GM23248 (cell line): ENCODE data around the gene THEM4. TPM values are rescaled to one million over a fixed set of nuclear protein-coding genes. Genes with fewer than 3 reads are reported as not detected.

Experiments
- DNase-seq: peaks from one replicate; pipeline ENCODE4 v3.0.0-alpha.2; 2015
- H2AFZ ChIP-seq: fragments of 200-600 bp; sonication (generic); 2 replicates; pipeline ENCODE4 v1.6.1; 2016; ENCODE audit warnings: antibody characterized with exemption
- H3F3A ChIP-seq: fragments of 200-600 bp; sonication (generic); 2 replicates; pipeline ENCODE4 v1.6.1; 2016; ENCODE audit warnings: mild to moderate bottlenecking, antibody characterized with exemption, mixed run types; ENCODE audit not compliant: insufficient read depth
- H3K27ac ChIP-seq: fragments of 200-600 bp; sonication (generic); 2 replicates; pipeline ENCODE4 v1.5.1; 2016; ENCODE audit warnings: mild to moderate bottlenecking
- H3K27me3 ChIP-seq: fragments of 200-600 bp; sonication (generic); replicated peaks from 2 replicates; pipeline ENCODE4 v1.6.1; 2016; ENCODE audit warnings: mild to moderate bottlenecking; ENCODE audit not compliant: insufficient read depth
- H3K36me3 ChIP-seq: fragments of 200-600 bp; sonication (generic); 2 replicates; pipeline ENCODE4 v1.6.1; 2016; ENCODE audit warnings: low read depth, mild to moderate bottlenecking
- H3K4me1 ChIP-seq: fragments of 200-600 bp; sonication (generic); 2 replicates; pipeline ENCODE4 v1.6.1; 2016; ENCODE audit warnings: mild to moderate bottlenecking; ENCODE audit not compliant: insufficient read depth
- H3K4me2 ChIP-seq: fragments of 200-600 bp; sonication (generic); one replicate; pipeline ENCODE4 v1.6.1; 2016; ENCODE audit warnings: mild to moderate bottlenecking; ENCODE audit not compliant: unreplicated experiment
- H3K4me3 ChIP-seq: fragments of 200-600 bp; sonication (generic); 2 replicates; pipeline ENCODE4 v1.5.1; 2016; ENCODE audit warnings: mild to moderate bottlenecking
- H3K79me2 ChIP-seq: fragments of 200-600 bp; sonication (generic); 2 replicates; pipeline ENCODE4 v1.6.1; 2016; ENCODE audit warnings: mild to moderate bottlenecking; ENCODE audit not compliant: insufficient read depth
- H3K9ac ChIP-seq: fragments of 200-600 bp; sonication (generic); 2 replicates; pipeline ENCODE4 v1.6.1; 2016; ENCODE audit warnings: mild to moderate bottlenecking
- H3K9me2 ChIP-seq: fragments of 200-600 bp; sonication (generic); 2 replicates; pipeline ENCODE4 v1.6.1; 2016; ENCODE audit warnings: mixed run types, mild to moderate bottlenecking, moderate library complexity; ENCODE audit not compliant: insufficient read depth
- H3K9me3 ChIP-seq: fragments of 200-600 bp; sonication (generic); one replicate; pipeline ENCODE4 v1.6.1; 2017; ENCODE audit warnings: low read depth
- H4K20me1 ChIP-seq: fragments of 200-600 bp; sonication (generic); 2 replicates; pipeline ENCODE4 v1.6.0; 2016; ENCODE audit not compliant: insufficient read depth
- EZH2 ChIP-seq: fragments of 200-600 bp; sonication (generic); IDR thresholded peaks from 2 replicates; pipeline ENCODE4 v1.6.1; 2018; ENCODE audit warnings: antibody characterized with exemption, mild to moderate bottlenecking; ENCODE audit not compliant: insufficient read depth, poor library complexity, severe bottlenecking
- EZH2phosphoT487 ChIP-seq: fragments of 200-600 bp; sonication (generic); IDR thresholded peaks from 2 replicates; pipeline ENCODE4 v1.6.1; 2018; ENCODE audit warnings: antibody characterized with exemption, moderate library complexity, mild to moderate bottlenecking, low read depth; ENCODE audit not compliant: insufficient read depth
- WGBS, 2 experiments: methylation state at CpG; one replicate each; pipeline ENCODE4 v1.1.6; 2015 to 2017; ENCODE audit warnings: low lambda C conversion rate in 2 of 2, low coverage in 1 of 2; ENCODE audit errors: missing lambda C conversion rate in 2 of 2; 5-methylcytosine and 5-hydroxymethylcytosine counted together
- in situ Hi-C: fragments of 300-500 bp; cut with MboI; formaldehyde crosslinking; loops from 2 replicates; pipeline ENCODE4 v1.15.0; 2020
- polyA plus RNA-seq: library from polyadenylated mRNA; unstranded; fragments of >200 nt; fragmentation: Nextera tagmentation; extraction: Ambion mirVana; gene quantifications from 2 replicates; pipeline ENCODE4 v1.2.1, GENCODE V29; 2016
- total RNA-seq: library from RNA; depleted of rRNA; stranded (reverse); fragments of >200 nt; shearing (Covaris generic); gene quantifications from 2 replicates; pipeline ENCODE4 v1.2.3, GENCODE V29; 2014; rRNA removed

Gene THEM4
- total RNA-seq (10.0 and 14.6 TPM in 2 replicates), polyA plus RNA-seq (17.9 and 19.0 TPM in 2 replicates)

DNA sequence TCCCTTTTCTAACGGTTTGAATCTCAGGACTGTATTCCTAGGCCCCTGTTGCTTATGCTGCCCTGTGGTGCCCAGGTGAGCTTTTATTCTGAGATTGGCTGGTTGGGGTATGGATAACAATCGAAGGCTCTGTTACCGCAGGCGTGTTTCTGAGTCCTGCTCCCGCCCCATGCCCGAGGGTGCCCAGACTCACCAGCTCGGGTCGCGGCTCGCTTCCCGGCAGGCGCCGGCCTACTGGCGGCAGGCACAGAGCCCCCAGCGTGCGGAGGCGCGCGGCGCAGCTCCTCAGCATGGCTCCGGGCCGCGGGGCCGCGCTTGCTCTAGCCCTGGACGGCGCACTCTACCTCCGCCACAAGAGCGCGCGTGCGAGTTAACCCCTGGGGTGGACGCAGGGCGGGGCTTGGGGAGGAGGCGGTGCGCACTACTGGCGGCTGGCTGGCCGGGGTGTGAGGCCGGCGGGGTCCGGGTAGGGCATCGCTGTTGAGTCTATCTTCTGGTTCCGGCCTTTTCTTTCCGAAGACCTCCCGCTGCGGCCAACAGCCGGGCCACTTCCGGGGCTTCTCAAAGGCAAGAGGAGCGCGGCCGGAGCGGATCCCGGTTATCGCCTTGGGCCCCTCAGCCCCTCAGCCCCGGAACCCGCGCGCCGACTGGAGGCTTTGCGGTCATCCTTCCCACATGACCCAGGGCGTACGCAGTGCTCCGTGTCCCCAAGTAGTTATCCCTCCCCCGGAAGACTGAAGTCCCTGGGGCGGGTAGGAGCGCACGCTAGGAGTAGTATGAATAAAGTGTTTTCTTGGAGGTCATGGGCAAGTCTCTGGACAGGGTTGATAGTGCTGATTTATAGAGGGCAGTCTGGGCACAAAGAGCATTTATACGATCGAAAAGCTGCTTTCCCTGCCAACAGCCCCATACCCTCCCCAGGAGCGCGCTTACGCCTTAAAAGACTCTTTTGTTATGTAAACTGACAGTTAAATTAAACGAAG, at the start of gene THEM4:
THEM4 (minus strand) TSS at position 345 of the 983 bp plus-strand sequence; CDS start at position 292, 53 bp downstream.
- Histone ChIP-seq H3F3A (peaks cover 12% of the 10 kb centered on the region; the same call in 1 of the 2 replicates), H3K27ac (peak within 1 kb of the TSS; percentile 74), H3K4me2 (peak within 1 kb of the TSS; percentile 82), H2AFZ (peak within 1 kb of the TSS; percentile 88), H3K79me2 (peaks cover 16% of the 10 kb centered on the region), H3K27me3 (no peaks in the 10 kb centered on the region), H3K4me1 (peaks cover 15% of the 10 kb centered on the region; the same call in 1 of the 2 replicates), H3K4me3 (peak within 1 kb of the TSS; percentile 78), H3K9me3 (no peaks in the 10 kb centered on the region), H3K36me3 (0 out of 2 replicates have a peak, but pooled peaks cover 3% of the 10 kb centered on the region), H3K9me2 (no peaks in the 10 kb centered on the region), H4K20me1 (no peaks in the 10 kb centered on the region), H3K9ac (peak within 1 kb of the TSS; percentile 89)
- in situ Hi-C loops = no loop called here
- no peak for TF ChIP-seq EZH2phosphoT487
- no peak for TF ChIP-seq EZH2
- WGBS, 2 experiments = 4 to 5% methylated on average over 55 to 73 of the region's 73 CpGs
- DNase-seq = peak; percentile 99

DNA sequence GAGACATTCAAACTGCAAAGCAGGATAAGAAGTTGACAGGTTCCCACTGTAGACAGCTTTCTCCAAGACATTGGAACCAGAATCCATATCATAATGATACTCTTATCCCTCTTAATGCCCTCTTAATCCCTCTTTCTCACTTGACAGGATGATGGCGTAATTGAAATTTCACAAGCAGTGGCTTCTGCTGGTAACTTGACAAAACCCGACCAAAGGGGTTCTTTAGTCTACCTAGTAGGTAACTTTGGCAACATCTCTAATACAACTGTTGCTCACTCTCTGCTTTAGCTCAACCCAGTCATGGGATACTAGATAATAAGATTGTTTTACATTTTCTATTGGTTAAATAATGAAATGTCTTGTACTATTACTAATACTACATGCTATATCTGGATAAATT, 49.6 kb upstream of the THEM4 start:
- 93 to 100% methylated on average over 2 of the region's 2 CpGs for WGBS, 2 experiments
- TF ChIP-seq EZH2 = no peak
- no peaks in the 10 kb centered on the region for H3K9me2 ChIP-seq
- no peaks in the 10 kb centered on the region for H3K27me3 ChIP-seq
- H4K20me1 ChIP-seq = no peaks in the 10 kb centered on the region
- no peaks in the 10 kb centered on the region for H3K9me3 ChIP-seq
- no peaks in the 10 kb centered on the region for H3K4me1 ChIP-seq
- DNase-seq = no peak
- in situ Hi-C loops = no loop called here
- no peak overlapping the region for H3K4me2 ChIP-seq
- no peaks in the 10 kb centered on the region for H3F3A ChIP-seq
- no peak overlapping the region for H3K27ac ChIP-seq
- no peak overlapping the region for H3K9ac ChIP-seq
- H2AFZ ChIP-seq = no peak overlapping the region
- no peaks in the 10 kb centered on the region for H3K36me3 ChIP-seq
- no peaks in the 10 kb centered on the region for H3K79me2 ChIP-seq
- H3K4me3 ChIP-seq = no peak overlapping the region

DNA sequence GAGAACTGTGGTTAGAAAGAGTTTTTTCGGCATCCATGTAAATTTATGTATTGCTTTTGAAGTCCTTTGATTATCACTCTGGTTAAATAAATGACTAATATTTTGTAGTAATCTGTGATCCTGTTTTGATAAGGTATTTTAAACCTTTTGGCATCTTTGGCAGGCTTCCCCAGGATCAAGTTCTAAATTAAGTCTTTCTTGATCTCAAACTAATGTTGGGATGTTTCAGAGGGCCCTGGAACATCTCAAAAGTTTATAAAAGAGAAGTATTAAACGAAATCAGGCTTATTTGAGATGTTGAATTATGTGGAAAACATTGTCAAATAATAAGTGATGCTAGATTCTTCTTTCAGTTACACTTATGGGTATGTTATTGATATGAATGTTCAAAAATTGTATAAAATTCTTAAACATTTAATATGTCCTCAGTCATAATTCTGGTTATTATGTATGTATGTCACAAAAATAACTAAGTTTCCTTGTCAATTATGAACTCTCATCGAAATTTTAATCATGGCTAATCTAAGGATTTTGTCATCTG, 47.7 kb upstream of the THEM4 start:
- no peaks in the 10 kb centered on the region for H3K4me1 ChIP-seq
- H3K9ac ChIP-seq = no peak overlapping the region
- H3K9me2 ChIP-seq = no peaks in the 10 kb centered on the region
- no peak overlapping the region for H3K4me3 ChIP-seq
- no peaks in the 10 kb centered on the region for H3K36me3 ChIP-seq
- no peak overlapping the region for H3K27ac ChIP-seq
- no peaks in the 10 kb centered on the region for H3K27me3 ChIP-seq
- DNase-seq = no peak
- H4K20me1 ChIP-seq = no peaks in the 10 kb centered on the region
- TF ChIP-seq EZH2 (no peak), EZH2phosphoT487 (no peak)
- WGBS, 2 experiments = 77% methylated on average over 3 of the region's 3 CpGs
- no peaks in the 10 kb centered on the region for H3K9me3 ChIP-seq
- H3K79me2 ChIP-seq = no peaks in the 10 kb centered on the region
- in situ Hi-C loops = no loop called here
- no peak overlapping the region for H3K4me2 ChIP-seq
- H3F3A ChIP-seq = no peaks in the 10 kb centered on the region
- no peak overlapping the region for H2AFZ ChIP-seq

DNA sequence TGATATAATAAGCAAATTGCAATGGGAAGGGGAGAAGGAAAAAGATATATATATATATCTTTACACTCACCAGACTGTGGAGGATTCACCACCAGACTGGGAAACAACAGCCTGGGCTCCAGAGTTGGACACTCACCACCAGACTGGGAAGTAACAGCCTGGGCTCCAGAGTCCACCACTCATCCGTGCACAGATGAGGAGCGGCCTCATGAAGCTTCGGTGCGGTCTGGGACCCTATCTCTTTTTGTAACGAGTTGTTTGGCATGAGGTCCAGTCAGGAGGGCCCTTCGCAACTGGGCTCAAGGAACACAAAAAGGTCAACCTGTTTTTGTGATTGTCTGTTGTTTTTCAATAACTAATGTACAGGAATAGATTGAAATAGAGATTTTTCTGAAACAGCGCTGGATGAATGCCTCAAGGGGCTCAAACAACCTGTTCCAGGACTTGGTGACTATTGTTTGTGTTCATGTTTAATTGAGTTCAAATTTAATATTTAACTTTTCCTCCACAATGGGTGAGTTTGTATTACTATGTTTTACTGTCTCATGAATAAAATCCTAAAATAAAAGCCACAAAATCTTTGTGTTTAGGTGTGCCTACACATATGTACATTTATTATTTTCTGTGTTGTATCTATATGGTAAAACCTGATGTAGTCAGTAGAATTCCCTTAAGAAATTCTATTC, 44.2 kb upstream of the THEM4 start:
- Histone ChIP-seq H3K79me2 (no peaks in the 10 kb centered on the region), H3K9me3 (no peaks in the 10 kb centered on the region), H3K4me1 (no peaks in the 10 kb centered on the region), H3K9ac (no peak overlapping the region), H3F3A (no peaks in the 10 kb centered on the region), H3K4me3 (no peak overlapping the region), H2AFZ (no peak overlapping the region), H3K4me2 (no peak overlapping the region), H3K27ac (no peak overlapping the region), H3K27me3 (no peaks in the 10 kb centered on the region), H4K20me1 (no peaks in the 10 kb centered on the region), H3K9me2 (no peaks in the 10 kb centered on the region), H3K36me3 (no peaks in the 10 kb centered on the region)
- in situ Hi-C loops = no loop called here
- TF ChIP-seq EZH2 (no peak), EZH2phosphoT487 (no peak)
- WGBS, 2 experiments = 80 to 83% methylated on average over 7 of the region's 7 CpGs
- no peak for DNase-seq
